ENCODE measurements around the gene VPS9D1. TPM values are rescaled to one million over a fixed set of nuclear protein-coding genes. Genes with fewer than 3 reads are reported as not detected.

The VPS9D1 gene
- total RNA-seq, 1 experiment from 2014 or later: 4.2 TPM

- TF ChIP-seq ZNF532 (CRISPR knock-in tag; IDR thresholded peaks at IDR 0.05; ENCODE audit: borderline replicate concordance) (no peak), TEAD4 (CRISPR knock-in tag; IDR thresholded peaks at IDR 0.05) (no peak), ELF4 (CRISPR knock-in tag; IDR thresholded peaks at IDR 0.05; ENCODE audit: low read depth) (0 out of 2 replicates have a peak, but pooled peaks have one; percentile 35), ZNF121 (CRISPR knock-in tag; IDR thresholded peaks at IDR 0.05) (0 out of 2 replicates have a peak, but pooled peaks have one; percentile 8), CDX4 (CRISPR knock-in tag; IDR thresholded peaks at IDR 0.05; ENCODE audit: borderline replicate concordance) (no peak), MXD4 (CRISPR knock-in tag; IDR thresholded peaks at IDR 0.05; ENCODE audit: borderline replicate concordance) (no peak), NFATC4 (CRISPR knock-in tag; IDR thresholded peaks at IDR 0.05) (no peak), HMGA2 (CRISPR knock-in tag; IDR thresholded peaks at IDR 0.05) (no peak), E2F5 (CRISPR knock-in tag; IDR thresholded peaks at IDR 0.05) (peak; percentile 74), ATF3 (CRISPR knock-in tag; conservative IDR thresholded peaks at IDR 0.05) (no peak), E2F4 (CRISPR knock-in tag; IDR thresholded peaks at IDR 0.05; ENCODE audit: borderline replicate concordance, low read depth) (0 out of 2 replicates have a peak, but pooled peaks have one; percentile 15), FOXP4 (CRISPR knock-in tag; IDR thresholded peaks at IDR 0.05) (no peak), CREB1 (CRISPR knock-in tag; IDR thresholded peaks at IDR 0.05) (no peak), ZNF317 (CRISPR knock-in tag; IDR thresholded peaks at IDR 0.05; ENCODE audit: borderline replicate concordance, low read depth) (no peak), ZNF138 (CRISPR knock-in tag; conservative IDR thresholded peaks at IDR 0.05) (no peak), JAZF1 (CRISPR knock-in tag; IDR thresholded peaks at IDR 0.05) (no peak), NR3C1 (CRISPR knock-in tag; conservative IDR thresholded peaks at IDR 0.05; ENCODE audit: low read depth) (no peak), PREB (CRISPR knock-in tag; IDR thresholded peaks at IDR 0.05; ENCODE audit: borderline replicate concordance) (0 out of 2 replicates have a peak, but pooled peaks have one; percentile 80), SP1 (CRISPR knock-in tag; conservative IDR thresholded peaks at IDR 0.05) (no peak; the same call in 1 of the 2 replicates), ARID4B (CRISPR knock-in tag; IDR thresholded peaks at IDR 0.05; ENCODE audit: borderline replicate concordance) (0 out of 2 replicates have a peak, but pooled peaks have one; percentile 11), ZNF232 (CRISPR knock-in tag; IDR thresholded peaks at IDR 0.05) (0 out of 2 replicates have a peak, but pooled peaks have one; percentile 18), SMAD3 (CRISPR knock-in tag; IDR thresholded peaks at IDR 0.05; ENCODE audit: borderline replicate concordance) (0 out of 2 replicates have a peak, but pooled peaks have one; percentile 31), SMAD4 (CRISPR knock-in tag; IDR thresholded peaks at IDR 0.05) (no peak)
Measured at GRCh38 chr16:89700649-89701424, 19.9 kb downstream of the VPS9D1 start (continued).

Data from WTC11 (cell line).